ENCODE measurements around the gene STXBP4. TPM values are rescaled to one million over a fixed set of nuclear protein-coding genes. Genes with fewer than 3 reads are reported as not detected.

The STXBP4 gene
- total RNA-seq, 1 experiment from 2014 or later = 16.5 TPM

GRCh38 chr17:54971147-54971546 lies 2.6 kb downstream of the STXBP4 start:
- peaks cover 16% of the 10 kb centered on the region; the same call in 1 of the 2 replicates for H3K79me2 ChIP-seq (ENCODE audit: insufficient read depth, low read length)
- H3K36me3 Mint-ChIP-seq (ENCODE audit: insufficient read depth in 1 of 3, low read depth in 3 of 3) = peaks cover 3 to 12% (median 9%) of the 10 kb centered on the region in 3 experiments; a peak in 5 of 7 replicates
- no peak overlapping the region for H3K23ac ChIP-seq (ENCODE audit: insufficient read length, low read depth, low read length)

More at GRCh38 chr17:54971147-54971546, 2.6 kb downstream of the STXBP4 start:
- no peaks in the 10 kb centered on the region; the same call in 1 of the 2 replicates for H3K4me1 ChIP-seq (ENCODE audit: insufficient read depth, low read length)
- no peaks in the 10 kb centered on the region for H3K9me3 ChIP-seq (ENCODE audit: control insufficient read depth, low read depth, low read length)
- no peaks in the 10 kb centered on the region for H3K27me3 ChIP-seq (ENCODE audit: insufficient read depth, low read length)
- no peak overlapping the region for H3K14ac ChIP-seq (ENCODE audit: insufficient read depth, low read length)
- H4K5ac ChIP-seq (ENCODE audit: insufficient read length, low read depth, low read length) = no peak overlapping the region
- no peak overlapping the region for H2BK120ac ChIP-seq (ENCODE audit: low read depth, low read length, poor library complexity, severe bottlenecking)
- H4K91ac ChIP-seq (ENCODE audit: insufficient read length, low read depth, low read length) = no peak overlapping the region
- no peak overlapping the region for H2BK5ac ChIP-seq (ENCODE audit: insufficient read length, low read length)
- H2AFZ ChIP-seq (ENCODE audit: low read length) = no peak overlapping the region
- H3K9me3 Mint-ChIP-seq = peaks cover 0 to 4% of the 10 kb centered on the region in 2 experiments; a peak in 1 of 5 replicates
- H4K20me1 ChIP-seq (ENCODE audit: control insufficient read depth, insufficient read depth, insufficient read length) = no peaks in the 10 kb centered on the region
- no peak overlapping the region for H3K4ac ChIP-seq (ENCODE audit: low read depth, low read length)
- H3K4me1 Mint-ChIP-seq = peaks cover 10 to 12% of the 10 kb centered on the region in 2 experiments
- no peaks in the 10 kb centered on the region for H3K79me1 ChIP-seq (ENCODE audit: insufficient read depth, low read depth, low read length, poor library complexity, severe bottlenecking)
- H3K4me3 Mint-ChIP-seq = no peak overlapping the region
- H3K27ac ChIP-seq (ENCODE audit: insufficient read length, low read depth, low read length) = no peak overlapping the region
- DNase-seq = no peak
- no peak overlapping the region for H2BK15ac ChIP-seq (ENCODE audit: low read depth, low read length)
- peaks cover 7% of the 10 kb centered on the region for H3K23me2 ChIP-seq (ENCODE audit: insufficient read length, low read depth, low read length, poor library complexity, severe bottlenecking)
- no peak overlapping the region for H2BK20ac ChIP-seq (ENCODE audit: low read depth, low read length, poor library complexity, severe bottlenecking)
- no peak overlapping the region for H3K18ac ChIP-seq (ENCODE audit: insufficient read length, low read depth, low read length)
- H3K56ac ChIP-seq (ENCODE audit: insufficient read length, low read depth, low read length) = no peak overlapping the region
- H3T11ph ChIP-seq (ENCODE audit: low read length) = no peak overlapping the region
- H3K27ac Mint-ChIP-seq = no peak overlapping the region
- no peaks in the 10 kb centered on the region for H3K27me3 Mint-ChIP-seq (ENCODE audit: low read depth)
- TF ChIP-seq CTCF (conservative IDR thresholded peaks at IDR 0.05) = no peak
- no peak overlapping the region for H2BK12ac ChIP-seq (ENCODE audit: insufficient read length, low read depth, low read length)
- no peak overlapping the region for H4K8ac ChIP-seq (replicated peaks; ENCODE audit: insufficient read length, low read depth, low read length)
- H2AK5ac ChIP-seq (ENCODE audit: insufficient read length, low read length) = no peak overlapping the region
- H3K9ac ChIP-seq (ENCODE audit: extremely low read depth, insufficient read length, low read length) = no peak overlapping the region
- H3K4me2 ChIP-seq (ENCODE audit: insufficient read depth, insufficient read length, low read length) = no peak overlapping the region

Measured in H9 (cell line).